Measurements from ENCODE around the gene ASTN1.

Gene ASTN1

GRCh38 chr1:176876966-176877515 is 287.5 kb downstream of the ASTN1 start:
- Histone ChIP-seq H3K4me3 (ENCODE audit: insufficient read length, low read depth) (no peak overlapping the region), H3K36me3 (ENCODE audit: insufficient read depth, insufficient read length, low read length) (no peaks in the 10 kb centered on the region), H3K9me3 (ENCODE audit: insufficient read depth, low read length) (no peaks in the 10 kb centered on the region), H3K27me3 (ENCODE audit: insufficient read depth, insufficient read length) (no peaks in the 10 kb centered on the region), H3K9ac (ENCODE audit: insufficient read length, low read depth) (no peak overlapping the region), H3K4me1 (ENCODE audit: insufficient read depth, insufficient read length) (no peaks in the 10 kb centered on the region)
- no peak for TF ChIP-seq YY1 (IDR thresholded peaks at IDR 0.05; ENCODE audit: insufficient read depth, insufficient read length)
- no peak for TF ChIP-seq SUZ12 (IDR thresholded peaks at IDR 0.05; ENCODE audit: extremely low read depth, insufficient read depth, insufficient read length)
- no peak for TF ChIP-seq ZNF274 (IDR thresholded peaks at IDR 0.05; ENCODE audit: low read depth, low read length)
- no peak for DNase-seq (ENCODE audit: low read depth, low spot score)

- Histone ChIP-seq H3K9me3 (ENCODE audit: insufficient read depth, low read length) (0 out of 2 replicates have a peak, but pooled peaks cover 8% of the 10 kb centered on the region), H3K27me3 (ENCODE audit: insufficient read depth, insufficient read length) (no peaks in the 10 kb centered on the region), H3K4me3 (ENCODE audit: insufficient read length, low read depth) (no peak overlapping the region), H3K36me3 (ENCODE audit: insufficient read depth, insufficient read length, low read length) (no peaks in the 10 kb centered on the region), H3K9ac (ENCODE audit: insufficient read length, low read depth) (no peak overlapping the region), H3K4me1 (ENCODE audit: insufficient read depth, insufficient read length) (no peaks in the 10 kb centered on the region)
- DNase-seq (ENCODE audit: low read depth, low spot score) = no peak
- TF ChIP-seq ZNF274 (IDR thresholded peaks at IDR 0.05; ENCODE audit: low read depth, low read length) (no peak), YY1 (IDR thresholded peaks at IDR 0.05; ENCODE audit: insufficient read depth, insufficient read length) (no peak), SUZ12 (IDR thresholded peaks at IDR 0.05; ENCODE audit: extremely low read depth, insufficient read depth, insufficient read length) (no peak)
These were observed 294.9 kb downstream of the ASTN1 start for GRCh38 chr1:176869577-176869976.

GRCh38 chr1:176866011-176866714 is 298.3 kb downstream of the ASTN1 start:
- no peak overlapping the region for H3K9ac ChIP-seq (ENCODE audit: insufficient read length, low read depth)
- 0 out of 2 replicates have a peak, but pooled peaks cover 8% of the 10 kb centered on the region for H3K9me3 ChIP-seq (ENCODE audit: insufficient read depth, low read length)
- H3K4me3 ChIP-seq (ENCODE audit: insufficient read length, low read depth) = no peak overlapping the region
- H3K36me3 ChIP-seq (ENCODE audit: insufficient read depth, insufficient read length, low read length) = no peaks in the 10 kb centered on the region
- H3K4me1 ChIP-seq (ENCODE audit: insufficient read depth, insufficient read length) = no peaks in the 10 kb centered on the region
- no peaks in the 10 kb centered on the region for H3K27me3 ChIP-seq (ENCODE audit: insufficient read depth, insufficient read length)
- no peak for DNase-seq (ENCODE audit: low read depth, low spot score)
- TF ChIP-seq SUZ12 (IDR thresholded peaks at IDR 0.05; ENCODE audit: extremely low read depth, insufficient read depth, insufficient read length) (no peak), ZNF274 (IDR thresholded peaks at IDR 0.05; ENCODE audit: low read depth, low read length) (no peak), YY1 (IDR thresholded peaks at IDR 0.05; ENCODE audit: insufficient read depth, insufficient read length) (no peak)

- H3K4me1 ChIP-seq (ENCODE audit: insufficient read depth, insufficient read length) = no peaks in the 10 kb centered on the region
- no peaks in the 10 kb centered on the region for H3K36me3 ChIP-seq (ENCODE audit: insufficient read depth, insufficient read length, low read length)
- H3K4me3 ChIP-seq (ENCODE audit: insufficient read length, low read depth) = no peak overlapping the region
- 0 out of 2 replicates have a peak, but pooled peaks cover 8% of the 10 kb centered on the region for H3K9me3 ChIP-seq (ENCODE audit: insufficient read depth, low read length)
- H3K27me3 ChIP-seq (ENCODE audit: insufficient read depth, insufficient read length) = no peaks in the 10 kb centered on the region
- DNase-seq (ENCODE audit: low read depth, low spot score) = no peak
- no peak overlapping the region for H3K9ac ChIP-seq (ENCODE audit: insufficient read length, low read depth)
- no peak for TF ChIP-seq SUZ12 (IDR thresholded peaks at IDR 0.05; ENCODE audit: extremely low read depth, insufficient read depth, insufficient read length)
- no peak for TF ChIP-seq ZNF274 (IDR thresholded peaks at IDR 0.05; ENCODE audit: low read depth, low read length)
- TF ChIP-seq YY1 (IDR thresholded peaks at IDR 0.05; ENCODE audit: insufficient read depth, insufficient read length) = no peak
These were observed 300.3 kb downstream of the ASTN1 start for GRCh38 chr1:176864211-176864610.

- no peak overlapping the region for H3K4me3 ChIP-seq (ENCODE audit: insufficient read length, low read depth)
- no peaks in the 10 kb centered on the region for H3K4me1 ChIP-seq (ENCODE audit: insufficient read depth, insufficient read length)
- no peak for TF ChIP-seq SUZ12 (IDR thresholded peaks at IDR 0.05; ENCODE audit: extremely low read depth, insufficient read depth, insufficient read length)
- no peak for TF ChIP-seq ZNF274 (IDR thresholded peaks at IDR 0.05; ENCODE audit: low read depth, low read length)
- TF ChIP-seq YY1 (IDR thresholded peaks at IDR 0.05; ENCODE audit: insufficient read depth, insufficient read length) = no peak
- no peak overlapping the region for H3K9ac ChIP-seq (ENCODE audit: insufficient read length, low read depth)
- 0 out of 2 replicates have a peak, but pooled peaks cover 8% of the 10 kb centered on the region for H3K9me3 ChIP-seq (ENCODE audit: insufficient read depth, low read length)
- H3K36me3 ChIP-seq (ENCODE audit: insufficient read depth, insufficient read length, low read length) = no peaks in the 10 kb centered on the region
- no peak for DNase-seq (ENCODE audit: low read depth, low spot score)
- H3K27me3 ChIP-seq (ENCODE audit: insufficient read depth, insufficient read length) = no peaks in the 10 kb centered on the region
These were observed 300.9 kb downstream of the ASTN1 start for GRCh38 chr1:176863613-176864012.

GRCh38 chr1:176858433-176858916 is 306.0 kb downstream of the ASTN1 start:
- H3K9me3 ChIP-seq (ENCODE audit: insufficient read depth, low read length) = no peaks in the 10 kb centered on the region
- no peaks in the 10 kb centered on the region for H3K36me3 ChIP-seq (ENCODE audit: insufficient read depth, insufficient read length, low read length)
- H3K27me3 ChIP-seq (ENCODE audit: insufficient read depth, insufficient read length) = no peaks in the 10 kb centered on the region
- H3K4me3 ChIP-seq (ENCODE audit: insufficient read length, low read depth) = no peak overlapping the region
- H3K9ac ChIP-seq (ENCODE audit: insufficient read length, low read depth) = no peak overlapping the region
- TF ChIP-seq SUZ12 (IDR thresholded peaks at IDR 0.05; ENCODE audit: extremely low read depth, insufficient read depth, insufficient read length) = no peak
- TF ChIP-seq YY1 (IDR thresholded peaks at IDR 0.05; ENCODE audit: insufficient read depth, insufficient read length) = no peak
- TF ChIP-seq ZNF274 (IDR thresholded peaks at IDR 0.05; ENCODE audit: low read depth, low read length) = no peak
- H3K4me1 ChIP-seq (ENCODE audit: insufficient read depth, insufficient read length) = no peaks in the 10 kb centered on the region
- no peak for DNase-seq (ENCODE audit: low read depth, low spot score)

- TF ChIP-seq ZNF274 (IDR thresholded peaks at IDR 0.05; ENCODE audit: low read depth, low read length) (no peak), YY1 (IDR thresholded peaks at IDR 0.05; ENCODE audit: insufficient read depth, insufficient read length) (no peak), SUZ12 (IDR thresholded peaks at IDR 0.05; ENCODE audit: extremely low read depth, insufficient read depth, insufficient read length) (no peak)
- Histone ChIP-seq H3K4me1 (ENCODE audit: insufficient read depth, insufficient read length) (no peaks in the 10 kb centered on the region), H3K36me3 (ENCODE audit: insufficient read depth, insufficient read length, low read length) (no peaks in the 10 kb centered on the region)
These were observed 306.9 kb downstream of the ASTN1 start for GRCh38 chr1:176857632-176858031.

More at GRCh38 chr1:176857632-176858031, 306.9 kb downstream of the ASTN1 start:
- Histone ChIP-seq H3K4me3 (ENCODE audit: insufficient read length, low read depth) (no peak overlapping the region), H3K27me3 (ENCODE audit: insufficient read depth, insufficient read length) (no peaks in the 10 kb centered on the region), H3K9me3 (ENCODE audit: insufficient read depth, low read length) (no peaks in the 10 kb centered on the region), H3K9ac (ENCODE audit: insufficient read length, low read depth) (no peak overlapping the region)
- DNase-seq (ENCODE audit: low read depth, low spot score) = no peak

Measured in NT2/D1 (cell line).